Ovary (tissue), 9 donors: ENCODE results near the gene SRSF3. TPM values are rescaled to one million over a fixed set of nuclear protein-coding genes. Genes with fewer than 3 reads are reported as not detected.
"Not testable (repeated sequence)": the region's sequence is repeated elsewhere in the genome, so short reads cannot be mapped to it uniquely, and the experiment has no call there.

ENCODE experiments used
- DNase-seq, 5 donors: peaks; one replicate each; pipeline ENCODE4 v3.0.0-alpha.2; 2019 to 2020
- H3K27ac ChIP-seq, 2 donors: fragments of 200-600 bp; one replicate each; pipeline versions ENCODE4 v1.5.1 to v1.8.0; 2019 to 2022
- H3K27me3 ChIP-seq: fragments of 200-600 bp; one replicate; pipeline ENCODE4 v1.8.0; 2022
- H3K36me3 ChIP-seq: fragments of 200-600 bp; sonication (generic); one replicate; pipeline ENCODE4 v1.5.1; 2019
- H3K4me1 ChIP-seq: one replicate; pipeline ENCODE4 v1.8.1; 2013; ENCODE audit warnings: mild to moderate bottlenecking, moderate library complexity; ENCODE audit not compliant: insufficient read depth
- H3K4me3 ChIP-seq: fragments of 200-600 bp; sonication (generic); one replicate; pipeline ENCODE4 v1.5.1; 2017
- H3K9me3 ChIP-seq, 2 donors: fragments of 200-600 bp in 1 of 2; sonication (generic) in 1 of 2; one replicate each; pipeline versions ENCODE4 v1.5.1 to v1.8.1; 2013 to 2019; ENCODE audit warnings: mild to moderate bottlenecking in 1 of 2, moderate library complexity in 1 of 2
- EP300 ChIP-seq: sonication (generic); formaldehyde crosslinking; IDR thresholded peaks from one replicate; pipeline ENCODE4 v1.6.1; 2017; ENCODE audit warnings: antibody characterized with exemption
- POLR2A ChIP-seq: fragments of 450-650 bp; IDR thresholded peaks from one replicate; pipeline ENCODE4 v1.6.1; 2017; ENCODE audit warnings: antibody characterized with exemption, mild to moderate bottlenecking, moderate library complexity
- WGBS, 3 donors: extraction: QIAGEN DNeasy Blood & Tissue Kit in 1 of 3; methylation state at CpG; one replicate each; pipeline versions ENCODE4 v1.1.5 to v1.1.7; 2013 to 2017; 5-methylcytosine and 5-hydroxymethylcytosine counted together
- intact Hi-C, 4 donors: fragments of 100-400 bp; cut with DNase I; formaldehyde crosslinking; loops; one replicate each; pipeline versions ENCODE4 v1.11.0 to v1.15.1; 2022 to 2023
- polyA plus RNA-seq, 2 donors: library from polyadenylated mRNA; stranded (reverse); fragments of 200-250 nt in 1 of 2; fragments of 350-450 nt in 1 of 2; fragmentation: Illumina TruSeq in 1 of 2; extraction: RNeasy Lipid Tissue Mini Kit (QIAGEN cat#74804) in 1 of 2; gene quantifications; one replicate each; pipeline ENCODE4 v1.2.3, GENCODE V29; 2013 to 2014
- total RNA-seq, 7 donors: library from RNA; depleted of rRNA in 2 of 7; stranded (reverse); fragments of >200 nt in 2 of 7; fragmentation: NEBNext Ultra II Directional in 3 of 7; extraction: Animal tissue kit (Norgen Biotek cat#: 25700) in 3 of 7; gene quantifications; one replicate each; pipeline versions ENCODE4 v1.1.0 to v1.2.4, GENCODE V29; 2016 to 2023
- TF ChIP-seq, protein P1 (sequence below), 3 donors: fragments of 450-650 bp in 2 of 3; fragments of 200-600 bp in 1 of 3; IDR thresholded peaks; one replicate each; pipeline versions ENCODE4 v1.5.1 to v1.8.0; 2016 to 2022; ENCODE audit warnings: antibody characterized with exemption in 3 of 3, mild to moderate bottlenecking in 1 of 3
- donor health status: DM: no; HTN: no; CAD: no; lungs with moderate emphysema.
- donor health status: DM: no; HTN: no; CAD: no.
- donor health status: Bipolar disorder and iron deficiency.
- donor health status: DM: yes; HTN: yes; CAD: no.
- donor health status: DM: no; HTN: no; CAD: no.
- donor health status: DM: yes; HTN: yes; CAD: no.

Gene SRSF3
- total and polyA plus RNA-seq, 9 donors = 146 to 345 (median 279) TPM

DNA sequence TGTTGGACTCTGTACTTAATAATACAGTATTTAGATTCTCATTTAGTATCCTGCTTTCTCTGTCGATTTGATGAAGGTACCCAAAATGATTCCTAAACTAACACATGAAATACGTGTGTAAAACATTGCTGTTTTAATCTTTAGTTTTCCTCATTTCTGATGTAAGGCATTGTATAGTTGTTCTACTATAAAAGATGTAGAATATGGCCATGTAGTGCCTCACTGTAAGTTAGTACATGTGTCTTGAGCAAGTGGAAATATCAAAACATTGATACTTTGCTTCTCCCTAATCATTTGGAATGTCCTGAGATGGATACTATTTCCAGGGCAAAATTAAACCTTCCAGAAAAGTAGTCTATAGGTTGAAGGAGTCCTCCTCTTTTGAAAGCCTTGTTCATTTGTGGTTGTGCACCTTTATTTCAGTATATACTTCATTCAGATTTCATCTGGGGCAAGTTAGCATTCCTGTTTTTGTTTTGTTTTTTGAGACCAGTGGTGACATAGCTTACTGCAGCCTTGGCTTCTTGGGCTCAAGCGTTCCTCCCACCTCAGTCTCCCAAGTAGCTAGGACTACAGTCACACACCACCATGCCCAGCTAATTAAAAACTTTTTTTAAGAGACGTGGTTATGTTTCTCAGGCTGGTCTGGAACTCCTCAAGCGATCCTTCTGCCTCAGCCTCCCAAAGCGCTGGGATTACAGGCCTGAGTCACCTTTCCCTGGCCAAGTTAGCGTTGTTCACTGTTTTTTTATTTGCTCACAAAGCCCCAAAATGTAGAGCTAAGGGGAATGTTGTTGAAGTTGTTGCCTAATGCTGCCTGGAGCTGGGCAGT, 11.6 kb downstream of the SRSF3 start:
- 53 to 62% (median 56%) methylated on average over 7 of the region's 7 CpGs for WGBS, 3 donors
- H3K9me3 ChIP-seq = no peaks in the 10 kb centered on the region
- peak in 2 of 5 donors; percentile 8 to 9 for DNase-seq
- intact Hi-C loops = no loop called here
- no peak overlapping the region for H3K4me3 ChIP-seq
- no peak overlapping the region for H3K27ac ChIP-seq
- no peaks in the 10 kb centered on the region for H3K36me3 ChIP-seq
- peaks cover 14% of the 10 kb centered on the region for H3K4me1 ChIP-seq
- TF ChIP-seq, protein P1, sequence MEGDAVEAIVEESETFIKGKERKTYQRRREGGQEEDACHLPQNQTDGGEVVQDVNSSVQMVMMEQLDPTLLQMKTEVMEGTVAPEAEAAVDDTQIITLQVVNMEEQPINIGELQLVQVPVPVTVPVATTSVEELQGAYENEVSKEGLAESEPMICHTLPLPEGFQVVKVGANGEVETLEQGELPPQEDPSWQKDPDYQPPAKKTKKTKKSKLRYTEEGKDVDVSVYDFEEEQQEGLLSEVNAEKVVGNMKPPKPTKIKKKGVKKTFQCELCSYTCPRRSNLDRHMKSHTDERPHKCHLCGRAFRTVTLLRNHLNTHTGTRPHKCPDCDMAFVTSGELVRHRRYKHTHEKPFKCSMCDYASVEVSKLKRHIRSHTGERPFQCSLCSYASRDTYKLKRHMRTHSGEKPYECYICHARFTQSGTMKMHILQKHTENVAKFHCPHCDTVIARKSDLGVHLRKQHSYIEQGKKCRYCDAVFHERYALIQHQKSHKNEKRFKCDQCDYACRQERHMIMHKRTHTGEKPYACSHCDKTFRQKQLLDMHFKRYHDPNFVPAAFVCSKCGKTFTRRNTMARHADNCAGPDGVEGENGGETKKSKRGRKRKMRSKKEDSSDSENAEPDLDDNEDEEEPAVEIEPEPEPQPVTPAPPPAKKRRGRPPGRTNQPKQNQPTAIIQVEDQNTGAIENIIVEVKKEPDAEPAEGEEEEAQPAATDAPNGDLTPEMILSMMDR (IDR thresholded peaks at IDR 0.05) = no peak
- TF ChIP-seq POLR2A (no peak), EP300 (no peak)
- H3K27me3 ChIP-seq = no peaks in the 10 kb centered on the region

DNA sequence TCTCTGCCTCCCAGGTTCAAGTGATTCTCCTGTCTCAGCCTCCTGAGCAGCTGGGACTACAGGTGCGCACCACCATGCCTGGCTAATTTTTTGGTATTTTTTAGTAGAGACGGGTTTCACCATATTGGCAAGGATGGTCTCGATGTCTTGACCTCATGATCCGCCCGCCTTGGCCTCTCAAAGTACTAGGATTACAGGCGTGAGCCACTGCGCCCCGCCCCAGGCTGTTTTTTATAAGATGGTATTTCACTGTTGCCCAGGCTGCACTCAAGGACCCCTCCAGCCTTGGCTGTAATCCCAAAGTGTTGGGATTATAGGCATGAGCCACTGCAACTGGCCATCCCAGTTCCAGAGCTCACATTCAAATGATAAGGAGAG, 13.1 kb downstream of the SRSF3 start:
- H3K36me3 ChIP-seq, intact Hi-C loops, H3K27me3 ChIP-seq, H3K9me3 ChIP-seq, H3K4me3 ChIP-seq: not testable (repeated sequence)
- Histone ChIP-seq H3K27ac (peak overlapping the region in 1 of 2 donors; percentile 17), H3K4me1 (peaks cover 12% of the 10 kb centered on the region)
- DNase-seq = peak in 2 of 5 donors; percentile 20 to 27
- 85 to 91% (median 88%) methylated on average over 8 of the region's 8 CpGs for WGBS, 3 donors

DNA sequence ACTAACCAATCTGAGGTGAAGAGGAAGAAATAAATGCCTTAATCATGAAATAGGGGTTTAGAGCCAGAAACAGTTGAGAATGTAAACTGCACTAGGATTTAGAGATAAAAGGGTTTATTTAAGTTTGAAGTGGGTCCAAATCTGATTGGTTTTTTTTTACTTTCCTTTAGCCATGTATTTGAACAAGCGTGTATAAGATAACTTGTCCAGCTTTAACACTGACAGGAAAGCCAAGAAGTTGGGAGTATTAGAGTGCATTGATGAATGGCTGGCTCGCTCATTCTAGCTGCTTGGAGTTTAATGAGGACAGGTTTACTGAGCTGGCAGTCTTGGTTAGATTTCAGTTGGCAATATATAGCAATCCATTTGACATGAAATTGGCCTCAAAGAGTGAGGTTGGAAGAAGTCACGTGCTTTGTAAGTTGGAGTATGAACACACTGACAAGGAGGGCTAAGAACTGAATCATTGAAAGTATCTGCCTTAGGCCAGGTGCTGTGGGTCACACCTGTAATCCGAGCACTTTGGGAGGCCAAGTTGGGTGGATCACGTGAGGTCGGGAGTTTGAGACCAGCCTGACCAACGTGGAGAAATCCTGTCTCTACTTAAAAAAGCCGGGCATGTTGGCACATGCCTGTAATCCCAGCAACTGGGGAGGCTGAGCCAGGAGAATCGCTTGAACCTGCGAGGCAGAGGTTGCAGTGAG, 13.7 kb downstream of the SRSF3 start:
- 61 to 70% (median 70%) methylated on average over 10 of the region's 10 CpGs for WGBS, 3 donors
- DNase-seq = peak in 2 of 5 donors; percentile 12 to 15
- H3K27me3 ChIP-seq = no peaks in the 10 kb centered on the region
- H3K4me3 ChIP-seq = no peak overlapping the region
- intact Hi-C loops = no loop called here
- no peaks in the 10 kb centered on the region for H3K36me3 ChIP-seq
- no peaks in the 10 kb centered on the region for H3K9me3 ChIP-seq
- peaks cover 12% of the 10 kb centered on the region for H3K4me1 ChIP-seq
- peak overlapping the region in 1 of 2 donors; percentile 17 for H3K27ac ChIP-seq
- TF ChIP-seq EP300 (no peak), POLR2A (no peak)
- TF ChIP-seq, protein P1 (IDR thresholded peaks at IDR 0.05) = no peak

DNA sequence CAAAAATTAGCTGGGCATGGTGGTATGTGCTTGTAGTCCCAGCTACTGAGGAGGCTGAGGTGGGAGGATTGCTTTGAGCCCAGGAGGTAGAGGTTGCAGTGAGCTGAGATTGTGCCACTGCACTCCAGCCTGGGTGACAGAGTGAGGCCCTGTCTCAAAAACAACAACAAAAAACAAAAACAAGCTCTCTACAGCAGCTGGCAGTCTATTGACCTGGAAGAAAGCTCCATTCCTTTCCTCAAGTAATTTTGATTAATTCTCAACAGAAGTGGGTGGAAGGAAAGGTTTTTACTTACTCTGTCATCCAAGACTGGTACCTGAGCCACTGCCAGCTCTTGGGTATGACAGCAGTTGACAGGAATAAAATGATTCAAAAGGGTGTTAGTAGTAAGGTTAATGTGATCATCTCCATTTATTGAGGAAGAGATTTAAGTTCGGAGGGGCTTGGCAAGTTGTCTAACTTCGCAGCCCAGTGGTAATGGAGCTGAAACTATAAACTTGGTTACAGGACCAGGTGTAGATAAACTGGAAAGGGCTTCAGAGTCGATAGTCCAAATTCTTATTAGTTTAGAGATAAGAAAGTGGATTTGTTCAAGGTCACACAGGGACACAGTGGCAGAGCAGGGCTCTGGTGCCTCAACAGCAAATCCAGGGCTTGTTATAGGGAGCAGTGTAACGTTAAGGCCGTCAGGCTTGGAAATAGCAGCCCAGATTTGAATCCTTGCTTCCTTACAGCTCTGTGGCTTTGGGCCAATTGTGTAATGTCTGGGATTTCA, 14.8 kb downstream of the SRSF3 start:
- 48 to 51% (median 48%) methylated on average over 5 of the region's 5 CpGs for WGBS, 3 donors
- intact Hi-C loops = no loop called here
- TF ChIP-seq, protein P1 (IDR thresholded peaks at IDR 0.05) = no peak
- TF ChIP-seq EP300 (no peak), POLR2A (no peak)
- Histone ChIP-seq H3K4me3 (no peak overlapping the region), H3K27ac (peak overlapping the region in 1 of 2 donors; percentile 16), H3K27me3 (no peaks in the 10 kb centered on the region), H3K9me3 (no peaks in the 10 kb centered on the region), H3K4me1 (peaks cover 12% of the 10 kb centered on the region), H3K36me3 (no peaks in the 10 kb centered on the region)
- DNase-seq = peak in 2 of 5 donors; percentile 8 to 11
